ENCODE results near the gene SERPINC1.
"Not testable (repeated sequence)": the region's sequence is repeated elsewhere in the genome, so short reads cannot be mapped to it uniquely, and the experiment has no call there.

Gene SERPINC1

GRCh38 chr1:173948594-173948993, 31.5 kb upstream of the SERPINC1 start:
- Histone ChIP-seq H3K4me1 (ENCODE audit: low read length) (no peaks in the 10 kb centered on the region), H3K27me3 (ENCODE audit: low read depth, low read length) (no peaks in the 10 kb centered on the region), H3K79me2 (ENCODE audit: low read length) (no peaks in the 10 kb centered on the region), H2AFZ (ENCODE audit: low read depth, low read length) (no peak overlapping the region), H3K9ac (ENCODE audit: low read length) (no peak overlapping the region), H3K27ac (ENCODE audit: low read length) (no peak overlapping the region), H3K36me3 (replicated peaks; ENCODE audit: low read depth, low read length) (peaks cover 40% of the 10 kb centered on the region), H3K9me3 (ENCODE audit: insufficient read depth, low read length) (no peaks in the 10 kb centered on the region), H3K4me3 (ENCODE audit: low read length) (no peak overlapping the region), H4K20me1 (ENCODE audit: insufficient read depth, low read length) (no peaks in the 10 kb centered on the region), H3K4me2 (ENCODE audit: low read length) (no peak overlapping the region)
- TF ChIP-seq CTCF (IDR thresholded peaks at IDR 0.05; ENCODE audit: low read depth, low read length) (no peak), EZH2phosphoT487 (IDR thresholded peaks at IDR 0.05; ENCODE audit: low read depth) (no peak)

GRCh38 chr1:173946380-173946921, 29.3 kb upstream of the SERPINC1 start:
- H3K79me2 ChIP-seq (ENCODE audit: low read length), result no peaks in the 10 kb centered on the region
- TF ChIP-seq CTCF (IDR thresholded peaks at IDR 0.05; ENCODE audit: low read depth, low read length) (no peak), EZH2phosphoT487 (IDR thresholded peaks at IDR 0.05; ENCODE audit: low read depth) (no peak)

DNA sequence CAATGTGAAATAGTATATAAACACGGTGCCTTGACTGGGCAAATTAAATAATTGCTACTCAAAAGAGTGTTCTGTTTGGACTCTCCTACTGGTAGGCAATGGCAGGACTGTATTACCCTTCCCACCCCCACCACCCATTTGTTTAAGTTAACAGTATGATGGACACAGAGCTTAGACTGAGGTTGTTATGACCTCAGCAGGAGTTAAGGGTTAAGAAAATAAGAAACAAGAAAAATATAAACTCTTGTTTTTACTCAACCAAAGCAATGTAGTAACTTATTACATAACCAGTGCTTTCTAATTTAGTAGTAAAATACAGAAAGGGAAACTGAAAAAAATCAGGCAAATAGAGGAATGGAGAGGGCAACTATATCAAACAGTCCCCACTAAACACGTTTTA, 19.9 kb upstream of the SERPINC1 start:
- no peak overlapping the region for H3K9ac ChIP-seq (ENCODE audit: low read length)
- H3K27ac ChIP-seq (ENCODE audit: low read length), result no peak overlapping the region
- no peaks in the 10 kb centered on the region for H3K9me3 ChIP-seq (ENCODE audit: insufficient read depth, low read length)
- H3K4me2 ChIP-seq (ENCODE audit: low read length), result peak overlapping the region; percentile 18
- H4K20me1 ChIP-seq (ENCODE audit: insufficient read depth, low read length), result no peaks in the 10 kb centered on the region
- no peak overlapping the region for H3K4me3 ChIP-seq (ENCODE audit: low read length)
- TF ChIP-seq CTCF (IDR thresholded peaks at IDR 0.05; ENCODE audit: low read depth, low read length), result no peak
- TF ChIP-seq EZH2phosphoT487 (IDR thresholded peaks at IDR 0.05; ENCODE audit: low read depth), result no peak
- H3K27me3 ChIP-seq (ENCODE audit: low read depth, low read length), result no peaks in the 10 kb centered on the region
- H3K79me2 ChIP-seq (ENCODE audit: low read length), result no peaks in the 10 kb centered on the region
- peaks cover 40% of the 10 kb centered on the region for H3K36me3 ChIP-seq (replicated peaks; ENCODE audit: low read depth, low read length)
- H2AFZ ChIP-seq (ENCODE audit: low read depth, low read length), result no peak overlapping the region
- H3K4me1 ChIP-seq (ENCODE audit: low read length), result peaks cover 11% of the 10 kb centered on the region

More at GRCh38 chr1:173946380-173946921, 29.3 kb upstream of the SERPINC1 start:
- H3K27ac ChIP-seq (ENCODE audit: low read length), result no peak overlapping the region
- no peak overlapping the region for H3K4me3 ChIP-seq (ENCODE audit: low read length)
- H3K4me1 ChIP-seq (ENCODE audit: low read length), result no peaks in the 10 kb centered on the region
- no peaks in the 10 kb centered on the region for H3K27me3 ChIP-seq (ENCODE audit: low read depth, low read length)
- no peaks in the 10 kb centered on the region for H3K9me3 ChIP-seq (ENCODE audit: insufficient read depth, low read length)
- no peak overlapping the region for H3K4me2 ChIP-seq (ENCODE audit: low read length)
- H4K20me1 ChIP-seq (ENCODE audit: insufficient read depth, low read length), result no peaks in the 10 kb centered on the region
- H2AFZ ChIP-seq (ENCODE audit: low read depth, low read length), result no peak overlapping the region
- H3K36me3 ChIP-seq (replicated peaks; ENCODE audit: low read depth, low read length), result peaks cover 48% of the 10 kb centered on the region
- H3K9ac ChIP-seq (ENCODE audit: low read length), result no peak overlapping the region

DNA sequence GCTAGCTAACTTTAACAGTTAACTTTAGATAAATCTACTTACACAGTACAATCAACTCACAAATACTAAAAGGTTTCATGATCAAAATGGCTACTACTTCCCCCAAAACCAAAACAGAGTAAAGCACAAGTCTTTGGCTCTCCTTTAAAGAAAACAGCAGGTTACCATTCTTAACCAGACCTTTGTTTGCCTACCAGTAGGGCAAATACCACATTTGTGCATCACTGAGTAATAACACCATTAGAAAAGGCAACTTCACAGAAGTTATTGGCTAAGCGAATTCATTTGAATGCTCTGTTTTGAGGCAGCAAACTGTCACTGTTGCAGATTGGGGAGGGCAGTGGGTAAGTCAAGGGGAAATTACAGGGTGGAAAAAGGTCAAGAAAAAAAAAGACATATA, 17.3 kb upstream of the SERPINC1 start:
- H3K79me2 ChIP-seq (ENCODE audit: low read length), result no peaks in the 10 kb centered on the region
- peaks cover 45% of the 10 kb centered on the region for H3K36me3 ChIP-seq (replicated peaks; ENCODE audit: low read depth, low read length)
- H3K4me3 ChIP-seq (ENCODE audit: low read length), result no peak overlapping the region
- no peak overlapping the region for H3K4me2 ChIP-seq (ENCODE audit: low read length)
- no peak overlapping the region for H3K27ac ChIP-seq (ENCODE audit: low read length)
- no peaks in the 10 kb centered on the region for H3K9me3 ChIP-seq (ENCODE audit: insufficient read depth, low read length)
- no peaks in the 10 kb centered on the region for H3K27me3 ChIP-seq (ENCODE audit: low read depth, low read length)
- H2AFZ ChIP-seq (ENCODE audit: low read depth, low read length), result no peak overlapping the region
- TF ChIP-seq EZH2phosphoT487 (IDR thresholded peaks at IDR 0.05; ENCODE audit: low read depth) (no peak), CTCF (IDR thresholded peaks at IDR 0.05; ENCODE audit: low read depth, low read length) (no peak)
- H3K4me1 ChIP-seq (ENCODE audit: low read length), result peaks cover 11% of the 10 kb centered on the region
- H4K20me1 ChIP-seq (ENCODE audit: insufficient read depth, low read length), result no peaks in the 10 kb centered on the region
- H3K9ac ChIP-seq (ENCODE audit: low read length), result no peak overlapping the region

DNA sequence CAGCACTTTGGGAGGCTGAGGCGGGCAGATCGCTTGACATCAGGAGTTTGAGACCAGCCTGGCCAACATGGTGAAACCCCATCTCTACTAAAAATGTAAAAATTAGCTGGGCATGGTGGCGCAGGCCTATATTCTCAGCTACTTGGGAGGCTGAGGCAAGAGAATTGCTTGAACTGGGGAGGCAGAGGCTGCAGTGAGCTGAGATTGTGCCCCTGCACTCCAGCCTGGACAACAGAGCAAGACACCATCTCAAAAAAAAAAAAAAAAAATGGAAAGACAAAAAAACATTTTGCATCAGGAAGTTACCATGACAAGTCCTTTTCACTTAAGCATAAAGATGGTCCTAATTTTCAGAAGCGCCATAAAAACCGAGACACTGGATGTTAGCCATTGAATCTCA, 13.4 kb upstream of the SERPINC1 start:
- H3K4me3 ChIP-seq (ENCODE audit: low read length); H3K4me1 ChIP-seq (ENCODE audit: low read length); H3K4me2 ChIP-seq (ENCODE audit: low read length); H3K27me3 ChIP-seq (ENCODE audit: low read depth, low read length); H2AFZ ChIP-seq (ENCODE audit: low read depth, low read length); H3K9me3 ChIP-seq (ENCODE audit: insufficient read depth, low read length); H4K20me1 ChIP-seq (ENCODE audit: insufficient read depth, low read length); H3K9ac ChIP-seq (ENCODE audit: low read length); H3K27ac ChIP-seq (ENCODE audit: low read length); H3K79me2 ChIP-seq (ENCODE audit: low read length): not testable (repeated sequence)
- H3K36me3 ChIP-seq (replicated peaks; ENCODE audit: low read depth, low read length), result peaks cover 25% of the 10 kb centered on the region
